AG04449 (cell line): ENCODE data around the gene LZTR1.

ENCODE experiments used
- CTCF ChIA-PET: fragments of 350-600 bp; formaldehyde crosslinking; extraction: SDS; loops from one replicate; lab custom pipeline; 2021; ENCODE audit warnings: antibody characterized with exemption; lab: Yijun Ruan, JAX
- POLR2A ChIA-PET: fragments of 400-600, 350-600 bp; formaldehyde crosslinking; extraction: SDS; loops from one replicate; lab custom pipeline; 2020; ENCODE audit warnings: antibody characterized with exemption, inconsistent platforms; lab: Yijun Ruan, JAX
- DNase-seq: peaks from one replicate; pipeline ENCODE4 v3.0.0-alpha.2; 2010; ENCODE audit warnings: low read depth, low spot score
- H3K4me3 ChIP-seq: 2 replicates; pipeline ENCODE4 v1.5.1; 2011; ENCODE audit warnings: low read depth, mild to moderate bottlenecking, control low read depth, low read length
- TF ChIP-seq, protein P1 (sequence below): IDR thresholded peaks from one replicate; pipeline ENCODE4 v1.5.1; 2011; ENCODE audit warnings: mild to moderate bottlenecking, moderate library complexity, low read length, control low read depth, inconsistent platforms; ENCODE audit not compliant: insufficient read depth; ENCODE audit errors: missing control alignments

Gene LZTR1

DNA sequence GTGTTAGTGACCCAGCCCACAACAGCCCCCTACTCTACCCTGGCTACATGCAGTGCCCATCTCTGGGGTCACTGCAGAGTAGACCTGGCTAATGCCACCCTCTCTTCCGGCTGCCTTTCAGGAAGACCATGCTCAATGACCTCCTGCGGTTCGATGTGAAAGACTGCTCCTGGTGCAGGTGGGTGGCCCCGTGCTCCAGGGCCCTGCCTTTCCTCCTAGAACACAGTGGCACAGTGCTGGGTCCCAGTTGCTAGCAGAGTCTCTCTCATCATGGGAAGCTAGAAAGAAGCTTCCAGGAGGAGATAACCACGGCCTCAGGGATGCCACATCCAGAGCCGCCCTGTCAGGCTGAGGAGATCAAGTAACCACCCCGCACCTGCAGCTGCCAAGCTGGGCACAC lies 3.6 kb downstream of the LZTR1 start:
- TF ChIP-seq, protein P1, sequence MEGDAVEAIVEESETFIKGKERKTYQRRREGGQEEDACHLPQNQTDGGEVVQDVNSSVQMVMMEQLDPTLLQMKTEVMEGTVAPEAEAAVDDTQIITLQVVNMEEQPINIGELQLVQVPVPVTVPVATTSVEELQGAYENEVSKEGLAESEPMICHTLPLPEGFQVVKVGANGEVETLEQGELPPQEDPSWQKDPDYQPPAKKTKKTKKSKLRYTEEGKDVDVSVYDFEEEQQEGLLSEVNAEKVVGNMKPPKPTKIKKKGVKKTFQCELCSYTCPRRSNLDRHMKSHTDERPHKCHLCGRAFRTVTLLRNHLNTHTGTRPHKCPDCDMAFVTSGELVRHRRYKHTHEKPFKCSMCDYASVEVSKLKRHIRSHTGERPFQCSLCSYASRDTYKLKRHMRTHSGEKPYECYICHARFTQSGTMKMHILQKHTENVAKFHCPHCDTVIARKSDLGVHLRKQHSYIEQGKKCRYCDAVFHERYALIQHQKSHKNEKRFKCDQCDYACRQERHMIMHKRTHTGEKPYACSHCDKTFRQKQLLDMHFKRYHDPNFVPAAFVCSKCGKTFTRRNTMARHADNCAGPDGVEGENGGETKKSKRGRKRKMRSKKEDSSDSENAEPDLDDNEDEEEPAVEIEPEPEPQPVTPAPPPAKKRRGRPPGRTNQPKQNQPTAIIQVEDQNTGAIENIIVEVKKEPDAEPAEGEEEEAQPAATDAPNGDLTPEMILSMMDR = no peak
- ChIA-PET POLR2A (no interaction called here), CTCF (interaction anchor here (1.4 kb wide), 1 partner anchor 100 kb away, joined by 5 read pairs; no protein-coding TSS in a partner anchor)
- no peak for DNase-seq
- H3K4me3 ChIP-seq = no peak overlapping the region

GRCh38 chr22:20986365-20986764 lies 4.3 kb downstream of the LZTR1 start:
- no peak overlapping the region for H3K4me3 ChIP-seq
- DNase-seq = no peak
- ChIA-PET POLR2A (no interaction called here), CTCF (interaction anchor here (1.4 kb wide), 1 partner anchor 101 kb away, joined by 5 read pairs; no protein-coding TSS in a partner anchor)
- TF ChIP-seq, protein P1 = no peak

DNA sequence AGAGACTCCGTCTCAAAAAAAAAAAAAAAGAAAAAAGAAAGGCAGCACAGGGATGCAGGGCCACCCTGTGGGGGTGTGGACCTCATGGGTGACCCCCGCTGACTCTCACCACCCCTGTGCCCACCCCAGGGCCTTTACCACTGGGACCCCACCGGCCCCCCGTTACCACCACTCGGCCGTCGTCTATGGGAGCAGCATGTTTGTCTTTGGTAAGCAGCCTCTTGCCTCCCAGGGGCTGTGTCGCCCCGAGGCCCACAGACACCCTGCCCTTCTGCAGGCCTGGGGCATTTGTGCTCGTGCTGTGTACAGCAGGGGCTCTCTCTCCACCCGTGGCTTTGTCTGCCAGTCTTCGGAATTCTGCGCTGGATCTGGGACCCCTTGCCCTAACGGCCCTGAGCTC lies 5.3 kb downstream of the LZTR1 start:
- TF ChIP-seq, protein P1 = no peak
- DNase-seq = no peak
- H3K4me3 ChIP-seq = no peak overlapping the region
- ChIA-PET CTCF (no interaction called here), POLR2A (no interaction called here)

GRCh38 chr22:20988573-20989322 lies 6.7 kb downstream of the LZTR1 start:
- DNase-seq = no peak
- POLR2A ChIA-PET = no interaction called here
- no peak overlapping the region for H3K4me3 ChIP-seq
- TF ChIP-seq, protein P1 = no peak
- CTCF ChIA-PET = interaction anchor here (2.3 kb wide), 1 partner anchor 12 kb away, joined by 10 read pairs; no protein-coding TSS in a partner anchor

- POLR2A ChIA-PET = interaction anchor here (2.1 kb wide), 1 partner anchor 10 kb away, joined by 6 read pairs; no protein-coding TSS in a partner anchor
Measured at GRCh38 chr22:20989323-20990138, 7.4 kb downstream of the LZTR1 start.

More at GRCh38 chr22:20989323-20990138, 7.4 kb downstream of the LZTR1 start:
- CTCF ChIA-PET = interaction anchor here (1.2 to 2.3 kb wide), 4 partner anchors 8 to 652 kb away, joined by 3 to 11 read pairs (median 6); partner anchors contain the start of gene LZTR1
- no peak overlapping the region for H3K4me3 ChIP-seq
- TF ChIP-seq, protein P1 = no peak
- DNase-seq = no peak
